Measurements from ENCODE around the gene SPATA31E1. TPM values are rescaled to one million over a fixed set of nuclear protein-coding genes. Genes with fewer than 3 reads are reported as not detected.
"Not testable (repeated sequence)": the region's sequence is repeated elsewhere in the genome, so short reads cannot be mapped to it uniquely, and the experiment has no call there.

SPATA31E1 gene
- polyA plus RNA-seq (2012; ENCODE audit: low read depth, missing spikeins), result not detected

DNA sequence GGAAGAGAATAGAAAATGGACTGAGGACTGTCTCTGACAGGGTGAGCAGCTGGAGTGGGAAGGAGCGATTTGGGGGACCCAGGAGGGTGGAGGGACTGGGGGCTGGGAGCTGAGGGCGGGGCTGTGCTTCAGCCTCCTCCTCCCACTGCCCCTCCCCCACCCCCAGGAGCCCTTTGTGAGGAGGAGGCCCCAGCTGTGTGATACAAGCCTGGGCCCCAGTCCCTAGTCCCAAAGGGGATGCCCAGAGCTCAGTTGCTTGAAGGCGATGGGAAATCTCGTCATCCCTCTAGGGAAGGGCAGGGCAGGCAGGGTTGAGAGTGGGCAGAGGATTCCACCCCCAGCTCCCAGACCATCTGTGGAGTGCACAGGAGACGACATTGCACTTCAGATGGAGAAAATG lies at the start of gene SPATA31E1:
Gene SPATA31E1, plus strand, starts transcription at position 251 of the 400 bp plus-strand sequence. Its CDS starts 15 bp downstream, at position 266.
- FAIRE-seq (no peak), DNase-seq (ENCODE audit: insufficient read length, low spot score) (no peak)
- no peak for TF ChIP-seq POLR2AphosphoS5 (IDR thresholded peaks at IDR 0.05; ENCODE audit: low read depth, low read length)
- no peak for TF ChIP-seq TAF1 (IDR thresholded peaks at IDR 0.05; ENCODE audit: low read depth, low read length)
- TF ChIP-seq PAX5 (IDR thresholded peaks at IDR 0.05; ENCODE audit: insufficient read depth, low read length, severe bottlenecking), result no peak
- TF ChIP-seq SPI1 (IDR thresholded peaks at IDR 0.05; ENCODE audit: low read depth, low read length), result no peak
- no peak for TF ChIP-seq POLR2A (IDR thresholded peaks at IDR 0.05; ENCODE audit: low read depth, low read length)
- no peak for TF ChIP-seq POU2F2 (IDR thresholded peaks at IDR 0.05; ENCODE audit: low read depth, low read length)

DNA sequence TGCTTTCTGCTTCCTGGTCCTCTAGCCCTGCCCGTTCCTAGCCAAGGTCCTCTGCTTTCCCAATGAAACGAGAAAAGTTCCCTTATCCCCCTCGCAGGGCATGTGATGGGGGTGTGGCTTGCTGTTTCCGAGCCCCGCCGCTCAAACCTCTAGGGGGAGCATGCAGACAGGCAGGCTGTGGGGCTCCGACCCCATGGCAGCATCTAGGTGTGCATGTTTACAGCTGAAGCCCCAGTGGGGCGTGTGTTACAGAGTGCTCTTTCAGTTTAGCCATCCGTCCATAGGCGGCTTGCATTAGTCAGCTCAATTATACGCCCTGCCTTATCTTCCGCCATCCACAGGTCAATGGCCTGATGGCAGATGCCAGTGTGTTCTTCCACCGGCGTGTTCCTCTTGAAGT lies 48.3 kb upstream of the SPATA31E1 start:
- TF ChIP-seq TAF1 (IDR thresholded peaks at IDR 0.05; ENCODE audit: low read depth, low read length) (no peak), SPI1 (IDR thresholded peaks at IDR 0.05; ENCODE audit: low read depth, low read length) (no peak), POLR2AphosphoS5 (IDR thresholded peaks at IDR 0.05; ENCODE audit: low read depth, low read length) (no peak), POU2F2 (IDR thresholded peaks at IDR 0.05; ENCODE audit: low read depth, low read length) (no peak), POLR2A (IDR thresholded peaks at IDR 0.05; ENCODE audit: low read depth, low read length) (no peak), PAX5 (IDR thresholded peaks at IDR 0.05; ENCODE audit: insufficient read depth, low read length, severe bottlenecking) (no peak)
- no peak for DNase-seq (ENCODE audit: insufficient read length, low spot score)
- no peak for FAIRE-seq

DNA sequence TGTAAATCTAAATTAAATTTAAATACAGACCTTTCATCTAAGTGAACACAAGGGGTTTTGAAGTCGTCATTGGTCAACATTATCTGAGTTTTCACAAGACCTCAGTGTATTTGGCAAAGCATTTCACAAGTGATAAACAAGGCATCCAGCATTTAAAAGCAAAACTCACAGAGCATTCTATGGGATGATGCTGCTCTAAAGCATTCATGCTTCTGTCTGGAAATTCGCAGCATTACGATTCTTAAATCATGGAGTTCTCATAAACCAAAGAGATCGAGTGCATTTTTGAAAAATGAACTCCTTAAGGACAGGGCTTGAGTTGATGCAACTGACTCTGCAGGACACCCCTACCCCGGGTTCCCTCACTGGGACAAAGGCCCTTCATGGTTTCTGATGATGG lies 46.1 kb upstream of the SPATA31E1 start:
- TF ChIP-seq POLR2AphosphoS5 (IDR thresholded peaks at IDR 0.05; ENCODE audit: low read depth, low read length), result no peak
- TF ChIP-seq POLR2A (IDR thresholded peaks at IDR 0.05; ENCODE audit: low read depth, low read length), result no peak
- no peak for TF ChIP-seq SPI1 (IDR thresholded peaks at IDR 0.05; ENCODE audit: low read depth, low read length)
- no peak for TF ChIP-seq PAX5 (IDR thresholded peaks at IDR 0.05; ENCODE audit: insufficient read depth, low read length, severe bottlenecking)
- no peak for TF ChIP-seq POU2F2 (IDR thresholded peaks at IDR 0.05; ENCODE audit: low read depth, low read length)
- TF ChIP-seq TAF1 (IDR thresholded peaks at IDR 0.05; ENCODE audit: low read depth, low read length), result no peak
- no peak for FAIRE-seq

DNA sequence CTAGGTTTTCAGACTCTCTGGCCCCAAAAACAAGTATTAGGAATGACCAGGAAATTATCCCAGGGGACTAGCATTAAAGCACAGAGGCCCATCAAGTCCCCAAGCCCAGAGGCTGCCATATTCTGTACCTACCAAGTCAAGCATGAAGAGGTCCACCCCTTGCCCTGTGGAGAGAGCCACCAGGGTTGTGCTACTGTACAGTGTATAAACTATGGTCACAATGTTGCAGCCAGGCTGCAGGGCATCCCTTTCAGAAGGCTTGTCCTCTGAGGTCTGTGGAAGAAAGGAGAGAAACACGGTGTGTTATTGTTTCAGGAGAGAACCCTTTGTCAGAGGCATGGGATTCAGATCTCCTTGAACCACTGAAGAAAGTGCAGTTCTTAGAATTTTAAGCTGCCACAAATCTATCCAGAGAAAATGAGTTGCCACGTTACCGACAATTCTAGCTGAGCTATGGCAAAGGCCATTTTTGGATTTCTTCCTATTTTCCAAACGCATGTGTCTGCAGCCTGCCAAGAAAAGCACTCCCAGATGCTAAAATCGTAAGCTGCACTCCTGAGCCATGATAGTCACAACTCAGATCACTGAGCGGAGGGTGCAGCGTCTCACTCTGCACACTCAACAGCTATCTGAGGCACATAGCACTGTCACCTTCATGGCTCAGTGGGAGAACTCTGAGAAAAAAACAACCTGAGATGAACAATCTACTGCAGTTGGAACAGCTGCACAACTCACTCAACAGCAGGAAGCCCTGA lies 45.5 kb upstream of the SPATA31E1 start:
- TF ChIP-seq POLR2AphosphoS5 (IDR thresholded peaks at IDR 0.05; ENCODE audit: low read depth, low read length) (no peak), SPI1 (IDR thresholded peaks at IDR 0.05; ENCODE audit: low read depth, low read length) (no peak), POU2F2 (IDR thresholded peaks at IDR 0.05; ENCODE audit: low read depth, low read length) (no peak), TAF1 (IDR thresholded peaks at IDR 0.05; ENCODE audit: low read depth, low read length) (no peak), POLR2A (IDR thresholded peaks at IDR 0.05; ENCODE audit: low read depth, low read length) (no peak), PAX5 (IDR thresholded peaks at IDR 0.05; ENCODE audit: insufficient read depth, low read length, severe bottlenecking) (no peak)
- no peak for FAIRE-seq
- DNase-seq (ENCODE audit: insufficient read length, low spot score), result no peak

More for the DNA sequence above, 46.1 kb upstream of the SPATA31E1 start:
- DNase-seq (ENCODE audit: insufficient read length, low spot score), result no peak

DNA sequence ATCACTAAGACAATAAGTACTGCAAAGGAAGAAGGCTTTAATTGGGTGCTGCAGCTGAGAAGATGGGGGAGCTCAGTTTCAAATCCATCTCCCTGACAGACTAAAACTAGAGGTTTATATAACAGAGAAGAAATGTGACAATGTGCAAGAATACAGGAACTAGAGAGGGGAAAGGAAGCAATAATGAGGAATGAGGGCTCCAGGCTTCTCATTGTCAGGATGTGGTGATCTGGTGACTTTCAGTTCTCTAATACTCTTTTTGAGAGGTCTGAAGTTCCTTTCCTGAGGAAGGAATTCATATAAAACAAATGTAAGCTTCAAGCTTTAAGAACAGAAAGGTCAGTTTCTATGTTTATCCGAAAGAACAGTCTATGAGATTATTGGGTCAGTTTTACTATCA lies 42.5 kb upstream of the SPATA31E1 start:
- no peak for FAIRE-seq
- TF ChIP-seq TAF1 (IDR thresholded peaks at IDR 0.05; ENCODE audit: low read depth, low read length) (no peak), SPI1 (IDR thresholded peaks at IDR 0.05; ENCODE audit: low read depth, low read length) (no peak), POLR2AphosphoS5 (IDR thresholded peaks at IDR 0.05; ENCODE audit: low read depth, low read length) (no peak), POU2F2 (IDR thresholded peaks at IDR 0.05; ENCODE audit: low read depth, low read length) (no peak), PAX5 (IDR thresholded peaks at IDR 0.05; ENCODE audit: insufficient read depth, low read length, severe bottlenecking) (no peak), POLR2A (IDR thresholded peaks at IDR 0.05; ENCODE audit: low read depth, low read length) (no peak)
- no peak for DNase-seq (ENCODE audit: insufficient read length, low spot score)

DNA sequence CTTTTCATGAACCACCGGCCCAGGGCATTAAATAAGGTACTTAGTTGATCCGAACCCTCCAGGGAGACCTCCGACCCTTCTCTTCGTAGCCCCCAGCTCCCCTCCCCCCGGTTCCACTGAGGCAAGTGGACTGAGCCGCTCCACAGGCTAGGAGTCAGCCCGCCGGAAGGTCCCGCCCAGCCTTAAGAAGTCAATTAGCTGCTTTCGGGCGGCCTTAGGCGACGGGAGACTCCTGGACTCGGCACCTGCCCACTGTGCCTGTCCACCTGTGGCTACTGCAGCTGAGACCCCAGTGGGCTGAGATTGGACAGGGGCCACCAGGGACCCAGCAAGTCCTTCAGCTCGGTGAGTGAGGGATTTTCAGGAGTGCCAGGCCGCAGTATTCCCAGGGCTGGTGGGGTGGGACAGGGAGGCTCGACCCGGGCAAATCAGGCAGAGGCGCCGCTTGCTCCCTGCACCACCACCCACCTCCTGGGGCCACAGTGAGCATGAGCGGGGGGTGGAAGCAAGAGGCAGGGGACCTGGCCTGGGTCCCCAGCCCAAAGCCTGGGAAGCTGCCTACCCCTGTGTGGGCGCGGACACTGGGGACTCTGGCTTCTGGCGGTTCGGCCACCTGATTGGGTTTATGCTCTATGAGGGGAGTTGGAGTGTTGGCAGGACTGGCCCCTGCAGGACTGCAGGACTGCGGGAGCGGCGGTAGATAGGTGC lies 39.6 kb upstream of the SPATA31E1 start:
- DNase-seq (ENCODE audit: insufficient read length, low spot score), result no peak
- no peak for TF ChIP-seq SPI1 (IDR thresholded peaks at IDR 0.05; ENCODE audit: low read depth, low read length)
- no peak for TF ChIP-seq POLR2A (IDR thresholded peaks at IDR 0.05; ENCODE audit: low read depth, low read length)
- TF ChIP-seq POLR2AphosphoS5 (IDR thresholded peaks at IDR 0.05; ENCODE audit: low read depth, low read length), result no peak
- no peak for TF ChIP-seq PAX5 (IDR thresholded peaks at IDR 0.05; ENCODE audit: insufficient read depth, low read length, severe bottlenecking)
- no peak for TF ChIP-seq POU2F2 (IDR thresholded peaks at IDR 0.05; ENCODE audit: low read depth, low read length)
- TF ChIP-seq TAF1 (IDR thresholded peaks at IDR 0.05; ENCODE audit: low read depth, low read length), result no peak
- no peak for FAIRE-seq

DNA sequence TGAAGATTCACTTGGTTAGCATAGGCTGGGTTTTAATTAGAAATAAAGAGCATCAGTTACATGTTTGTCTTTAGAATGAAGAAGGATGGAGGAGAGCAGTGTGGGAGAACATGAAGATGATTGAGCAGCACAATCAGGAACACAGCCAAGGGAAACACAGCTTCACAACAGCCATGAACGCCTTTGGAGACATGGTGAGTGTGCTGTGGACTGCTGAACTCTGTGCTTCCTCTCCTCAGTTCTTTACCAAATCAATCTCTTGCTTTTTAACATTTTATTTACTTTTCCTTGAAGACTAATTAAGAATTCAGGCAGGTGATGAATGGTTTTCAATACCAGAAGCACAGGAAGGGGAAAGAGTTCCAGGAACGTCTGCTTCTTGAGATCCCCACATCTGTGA lies 38.2 kb upstream of the SPATA31E1 start:
- DNase-seq (ENCODE audit: insufficient read length, low spot score) (no peak), FAIRE-seq (no peak)
- TF ChIP-seq PAX5 (IDR thresholded peaks at IDR 0.05; ENCODE audit: insufficient read depth, low read length, severe bottlenecking) (no peak), POU2F2 (IDR thresholded peaks at IDR 0.05; ENCODE audit: low read depth, low read length) (no peak), SPI1 (IDR thresholded peaks at IDR 0.05; ENCODE audit: low read depth, low read length) (no peak), TAF1 (IDR thresholded peaks at IDR 0.05; ENCODE audit: low read depth, low read length) (no peak), POLR2AphosphoS5 (IDR thresholded peaks at IDR 0.05; ENCODE audit: low read depth, low read length) (no peak), POLR2A (IDR thresholded peaks at IDR 0.05; ENCODE audit: low read depth, low read length) (no peak)

DNA sequence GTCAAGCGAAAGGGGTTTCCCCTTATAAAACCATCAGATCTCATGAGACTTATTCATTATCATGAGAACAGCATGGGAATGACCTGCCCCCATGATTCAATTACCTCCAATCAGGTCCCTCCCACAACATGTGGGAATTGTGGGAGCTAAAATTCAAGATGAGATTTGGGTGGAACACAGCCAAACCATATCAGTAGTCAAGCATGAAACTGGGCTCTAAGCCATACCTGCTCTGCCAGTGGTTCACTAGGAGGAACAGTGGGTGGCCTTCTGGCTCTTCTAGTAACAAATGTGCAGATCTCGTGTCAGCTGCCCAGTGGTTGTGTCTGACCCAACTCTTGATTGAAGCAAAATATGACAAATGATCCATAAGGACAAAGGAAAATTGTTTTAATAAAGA lies 34.9 kb upstream of the SPATA31E1 start:
- DNase-seq (ENCODE audit: insufficient read length, low spot score); FAIRE-seq: not testable (repeated sequence)

DNA sequence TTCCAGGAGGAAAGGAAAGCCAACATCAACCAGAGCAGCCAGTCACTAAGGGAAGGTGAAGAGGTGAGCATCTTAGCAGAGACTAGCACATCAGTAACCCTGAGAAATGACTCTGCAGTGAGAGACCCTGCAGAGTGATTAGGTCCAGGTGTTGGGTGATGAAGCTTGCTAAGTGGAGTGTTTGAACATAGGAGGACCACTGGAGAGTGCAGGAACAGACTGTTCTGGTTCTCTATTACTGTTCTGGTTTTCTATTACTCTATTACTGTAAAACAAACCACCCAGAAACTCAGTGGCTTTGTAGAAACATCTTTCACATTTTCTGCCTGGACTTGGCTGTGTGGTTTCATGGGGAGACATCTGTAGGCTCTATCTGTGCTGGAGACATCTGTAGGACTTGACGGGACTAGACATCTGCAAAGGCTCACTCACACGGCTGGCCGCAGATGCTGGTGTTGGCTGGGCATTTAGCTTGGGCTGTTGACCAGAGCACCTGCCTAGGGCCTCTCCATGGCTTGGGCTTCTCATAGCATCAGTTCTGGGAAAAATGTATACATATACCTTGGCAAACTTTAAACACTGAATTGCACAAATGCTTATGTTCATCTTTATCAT lies 33.4 kb upstream of the SPATA31E1 start:
- no peak for FAIRE-seq
- no peak for TF ChIP-seq TAF1 (IDR thresholded peaks at IDR 0.05; ENCODE audit: low read depth, low read length)
- DNase-seq (ENCODE audit: insufficient read length, low spot score), result no peak

Measured in GM12891 (cell line).